Measurements from ENCODE around the gene ZNF283. TPM values are rescaled to one million over a fixed set of nuclear protein-coding genes. Genes with fewer than 3 reads are reported as not detected.

ZNF283 gene
- total and polyA plus RNA-seq, 2 donors (not counting 1 experiment from before 2014, with no cell fraction given), result 2.1 to 20.8 TPM

DNA sequence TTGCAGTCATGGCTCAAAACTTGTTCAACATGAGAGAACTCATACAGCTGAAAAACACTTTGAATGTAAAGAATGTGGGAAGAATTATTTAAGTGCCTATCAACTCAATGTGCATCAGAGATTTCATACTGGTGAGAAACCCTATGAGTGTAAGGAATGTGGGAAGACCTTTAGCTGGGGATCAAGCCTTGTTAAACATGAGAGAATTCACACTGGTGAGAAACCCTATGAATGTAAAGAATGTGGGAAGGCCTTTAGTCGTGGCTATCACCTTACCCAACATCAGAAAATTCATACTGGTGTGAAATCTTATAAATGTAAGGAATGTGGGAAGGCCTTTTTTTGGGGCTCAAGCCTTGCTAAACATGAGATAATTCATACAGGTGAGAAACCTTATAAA, 20.1 kb downstream of the ZNF283 start:
- H3K27ac ChIP-seq (ENCODE audit: low read length in 2 of 2), result no peak overlapping the region
- no peak overlapping the region for H2AFZ ChIP-seq (ENCODE audit: insufficient read depth, low read depth, low read length, poor library complexity, severe bottlenecking)
- H3K79me2 ChIP-seq (ENCODE audit: control insufficient read depth, insufficient read depth, low read length), result no peaks in the 10 kb centered on the region
- peaks cover 9 to 12% of the 10 kb centered on the region in 2 experiments for H3K36me3 ChIP-seq (replicated peaks in 1 of 2; ENCODE audit: control extremely low read depth in 1 of 2, control insufficient read depth in 1 of 2, extremely low read depth in 1 of 2, insufficient read depth in 2 of 2, low read length in 1 of 2)
- no CpG with 5 or more reads among the region's 1 CpG for WGBS (ENCODE audit: insufficient coverage)
- H3K27ac Mint-ChIP-seq, result no peak overlapping the region
- H3K4me1 ChIP-seq (ENCODE audit: control insufficient read depth in 2 of 2, insufficient read depth in 2 of 2, low read length in 2 of 2), result no peaks in the 10 kb centered on the region
- POLR2A ChIA-PET, result no interaction called here
- CTCF ChIA-PET, result no interaction called here
- H4K20me1 ChIP-seq (ENCODE audit: control insufficient read depth, insufficient read depth, low read length, poor library complexity, severe bottlenecking), result no peaks in the 10 kb centered on the region
- DNase-seq (no peak), ATAC-seq (ENCODE audit: low read depth) (no peak)
- no peaks in the 10 kb centered on the region for H3K27me3 Mint-ChIP-seq
- no peak overlapping the region for H3K4me3 Mint-ChIP-seq
- peaks cover 24% of the 10 kb centered on the region for H3K9me3 Mint-ChIP-seq (ENCODE audit: insufficient read depth)
- H3K4me1 Mint-ChIP-seq, result no peaks in the 10 kb centered on the region
- TF ChIP-seq, protein P1, sequence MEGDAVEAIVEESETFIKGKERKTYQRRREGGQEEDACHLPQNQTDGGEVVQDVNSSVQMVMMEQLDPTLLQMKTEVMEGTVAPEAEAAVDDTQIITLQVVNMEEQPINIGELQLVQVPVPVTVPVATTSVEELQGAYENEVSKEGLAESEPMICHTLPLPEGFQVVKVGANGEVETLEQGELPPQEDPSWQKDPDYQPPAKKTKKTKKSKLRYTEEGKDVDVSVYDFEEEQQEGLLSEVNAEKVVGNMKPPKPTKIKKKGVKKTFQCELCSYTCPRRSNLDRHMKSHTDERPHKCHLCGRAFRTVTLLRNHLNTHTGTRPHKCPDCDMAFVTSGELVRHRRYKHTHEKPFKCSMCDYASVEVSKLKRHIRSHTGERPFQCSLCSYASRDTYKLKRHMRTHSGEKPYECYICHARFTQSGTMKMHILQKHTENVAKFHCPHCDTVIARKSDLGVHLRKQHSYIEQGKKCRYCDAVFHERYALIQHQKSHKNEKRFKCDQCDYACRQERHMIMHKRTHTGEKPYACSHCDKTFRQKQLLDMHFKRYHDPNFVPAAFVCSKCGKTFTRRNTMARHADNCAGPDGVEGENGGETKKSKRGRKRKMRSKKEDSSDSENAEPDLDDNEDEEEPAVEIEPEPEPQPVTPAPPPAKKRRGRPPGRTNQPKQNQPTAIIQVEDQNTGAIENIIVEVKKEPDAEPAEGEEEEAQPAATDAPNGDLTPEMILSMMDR (IDR thresholded peaks at IDR 0.05), result no peak
- no peak for TF ChIP-seq EZH2 (IDR thresholded peaks at IDR 0.05; ENCODE audit: borderline replicate concordance, insufficient read depth, low read depth, low read length, poor library complexity, severe bottlenecking)
- intact Hi-C loops (cut with micrococcal nuclease), result no loop called here
- no peak overlapping the region for H3K4me3 ChIP-seq (ENCODE audit: control extremely low read depth in 1 of 5, extremely low read depth in 1 of 5, insufficient read depth in 1 of 5, low read depth in 2 of 5, low read length in 4 of 5)
- H3K9me3 ChIP-seq (ENCODE audit: control extremely low read depth in 1 of 3, control insufficient read depth in 2 of 3, insufficient read depth in 1 of 3, low read length in 2 of 3), result peaks cover 17 to 72% (median 31%) of the 10 kb centered on the region in 3 donors
- no peak overlapping the region for H3K4me2 ChIP-seq (replicated peaks; ENCODE audit: low read depth, low read length, poor library complexity, severe bottlenecking)
- no peaks in the 10 kb centered on the region for H3K27me3 ChIP-seq (replicated peaks in 1 of 4; ENCODE audit: control extremely low read depth in 1 of 4, control insufficient read depth in 3 of 4, insufficient read depth in 4 of 4, low read length in 3 of 4)
- no peak overlapping the region for H3K9ac ChIP-seq (ENCODE audit: low read length)

DNA sequence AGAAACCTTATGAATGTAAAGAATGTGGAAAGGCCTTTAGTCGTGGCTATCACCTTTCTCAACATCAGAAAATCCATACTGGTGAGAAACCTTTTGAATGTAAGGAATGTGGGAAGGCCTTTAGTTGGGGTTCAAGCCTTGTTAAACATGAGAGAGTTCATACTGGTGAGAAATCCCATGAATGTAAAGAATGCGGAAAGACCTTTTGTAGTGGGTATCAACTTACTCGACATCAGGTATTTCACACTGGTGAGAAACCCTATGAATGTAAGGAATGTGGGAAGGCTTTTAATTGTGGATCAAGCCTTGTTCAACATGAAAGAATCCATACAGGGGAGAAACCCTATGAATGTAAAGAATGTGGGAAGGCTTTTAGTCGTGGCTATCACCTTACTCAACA, 20.8 kb downstream of the ZNF283 start:
- ChIA-PET CTCF (no interaction called here), POLR2A (no interaction called here)
- no peaks in the 10 kb centered on the region for H3K4me1 Mint-ChIP-seq
- Histone ChIP-seq H3K4me1 (ENCODE audit: control insufficient read depth in 2 of 2, insufficient read depth in 2 of 2, low read length in 2 of 2) (no peaks in the 10 kb centered on the region), H3K27me3 (replicated peaks in 1 of 4; ENCODE audit: control extremely low read depth in 1 of 4, control insufficient read depth in 3 of 4, insufficient read depth in 4 of 4, low read length in 3 of 4) (no peaks in the 10 kb centered on the region), H3K36me3 (replicated peaks in 1 of 2; ENCODE audit: control extremely low read depth in 1 of 2, control insufficient read depth in 1 of 2, extremely low read depth in 1 of 2, insufficient read depth in 2 of 2, low read length in 1 of 2) (peaks cover 5 to 12% of the 10 kb centered on the region in 2 experiments), H3K27ac (ENCODE audit: low read length in 2 of 2) (no peak overlapping the region), H2AFZ (ENCODE audit: insufficient read depth, low read depth, low read length, poor library complexity, severe bottlenecking) (no peak overlapping the region), H3K79me2 (ENCODE audit: control insufficient read depth, insufficient read depth, low read length) (no peaks in the 10 kb centered on the region), H3K4me2 (replicated peaks; ENCODE audit: low read depth, low read length, poor library complexity, severe bottlenecking) (no peak overlapping the region), H3K9me3 (ENCODE audit: control extremely low read depth in 1 of 3, control insufficient read depth in 2 of 3, insufficient read depth in 1 of 3, low read length in 2 of 3) (peaks cover 18 to 72% (median 32%) of the 10 kb centered on the region in 3 donors), H3K9ac (ENCODE audit: low read length) (no peak overlapping the region), H4K20me1 (ENCODE audit: control insufficient read depth, insufficient read depth, low read length, poor library complexity, severe bottlenecking) (no peaks in the 10 kb centered on the region), H3K4me3 (ENCODE audit: control extremely low read depth in 1 of 5, extremely low read depth in 1 of 5, insufficient read depth in 1 of 5, low read depth in 2 of 5, low read length in 4 of 5) (no peak overlapping the region)
- intact Hi-C loops (cut with micrococcal nuclease), result no loop called here
- no peak for TF ChIP-seq EZH2 (IDR thresholded peaks at IDR 0.05; ENCODE audit: borderline replicate concordance, insufficient read depth, low read depth, low read length, poor library complexity, severe bottlenecking)
- TF ChIP-seq, protein P1 (IDR thresholded peaks at IDR 0.05), result no peak
- H3K4me3 Mint-ChIP-seq, result no peak overlapping the region
- no peak for DNase-seq
- peaks cover 30% of the 10 kb centered on the region for H3K9me3 Mint-ChIP-seq (ENCODE audit: insufficient read depth)
- H3K27ac Mint-ChIP-seq, result no peak overlapping the region
- WGBS (ENCODE audit: insufficient coverage), result 100% methylated on average over 1 of the region's 4 CpGs
- no peak for ATAC-seq (ENCODE audit: low read depth)
- H3K27me3 Mint-ChIP-seq, result no peaks in the 10 kb centered on the region
